HG02884 (cell line): ENCODE data around the gene GPR171.

Source experiments
- ATAC-seq: cut with Tn5 transposase; IDR thresholded peaks from one replicate; pipeline ENCODE4 v1.9.1; 2021; ENCODE audit warnings: mild to moderate bottlenecking, moderate library complexity; ENCODE audit not compliant: unreplicated experiment

GPR171 gene

GRCh38 chr3:151214459-151214858 is 11.4 kb upstream of the GPR171 start:
- no peak for ATAC-seq

DNA sequence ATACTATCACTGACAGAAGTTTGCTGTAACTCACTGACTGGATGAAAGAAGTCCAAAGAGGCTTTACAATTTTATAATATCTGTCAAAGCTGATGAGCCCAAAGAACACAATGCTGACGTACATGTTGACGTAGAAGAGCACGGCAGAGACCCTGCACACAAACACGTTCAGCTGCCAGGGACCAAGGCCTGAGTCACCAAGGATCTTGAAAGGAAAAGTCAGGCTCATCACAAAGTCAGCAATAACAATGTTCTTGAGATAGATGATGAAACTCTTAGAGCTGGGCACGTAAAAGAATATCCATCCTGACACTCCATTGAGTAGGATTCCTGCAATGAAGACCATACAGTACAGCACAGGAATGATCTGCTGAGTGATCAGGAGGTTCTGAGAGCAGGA is 10.9 kb upstream of the GPR171 start:
- no peak for ATAC-seq

GRCh38 chr3:151213151-151213550 is 10.1 kb upstream of the GPR171 start:
- no peak for ATAC-seq

DNA sequence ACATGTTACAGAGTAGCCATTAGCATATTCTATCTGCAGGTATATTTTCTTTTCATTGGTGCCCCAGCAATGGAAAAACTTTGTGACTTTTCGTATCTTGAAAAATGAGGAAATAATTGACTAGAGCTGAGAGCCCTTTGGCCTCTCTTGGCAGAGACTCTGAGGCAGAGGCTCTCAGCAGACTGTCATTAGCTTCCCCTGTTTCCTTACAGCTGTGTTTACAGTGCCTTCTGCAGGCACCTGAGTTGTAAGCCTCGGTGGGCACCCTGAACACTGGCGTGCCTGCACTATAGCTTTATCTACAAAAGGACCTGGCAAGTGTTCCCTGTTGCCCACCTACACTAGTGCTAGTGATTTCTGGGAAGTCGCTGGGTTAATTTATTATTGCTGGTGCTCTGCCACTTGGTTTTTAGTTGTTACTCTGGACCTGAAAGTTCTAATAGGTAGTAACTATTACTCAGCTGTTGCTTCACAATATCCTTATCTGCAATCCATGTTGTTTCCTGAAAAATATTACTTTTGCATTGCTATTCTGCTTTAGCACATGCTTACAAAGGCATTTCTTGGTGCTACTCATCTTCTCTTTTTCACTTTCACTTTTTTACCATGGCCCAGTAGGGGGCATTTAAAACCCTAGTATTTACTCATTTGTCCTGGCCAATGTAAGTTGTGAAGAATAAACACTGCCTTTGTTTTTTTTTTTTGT is 7.8 kb upstream of the GPR171 start:
- no peak for ATAC-seq

DNA sequence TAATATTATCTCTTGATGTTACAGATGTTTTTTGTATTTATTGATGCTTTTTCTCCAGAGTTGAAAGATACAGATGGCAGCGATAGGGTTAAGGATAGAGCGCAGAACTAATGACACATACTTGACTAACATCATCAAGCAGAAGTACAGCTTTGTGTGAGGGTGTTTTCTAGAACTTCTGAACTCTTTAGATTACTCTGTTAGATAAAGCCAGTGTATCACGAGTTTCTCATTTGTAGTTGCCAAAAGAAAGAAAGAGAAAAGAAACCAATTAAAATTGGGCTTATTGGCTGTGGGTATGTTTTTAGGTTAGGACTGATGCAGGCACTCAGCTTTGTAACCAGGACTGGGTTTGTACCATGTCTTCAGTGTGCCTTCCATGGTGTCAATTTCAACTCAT is 6.6 kb upstream of the GPR171 start:
- ATAC-seq = no peak

DNA sequence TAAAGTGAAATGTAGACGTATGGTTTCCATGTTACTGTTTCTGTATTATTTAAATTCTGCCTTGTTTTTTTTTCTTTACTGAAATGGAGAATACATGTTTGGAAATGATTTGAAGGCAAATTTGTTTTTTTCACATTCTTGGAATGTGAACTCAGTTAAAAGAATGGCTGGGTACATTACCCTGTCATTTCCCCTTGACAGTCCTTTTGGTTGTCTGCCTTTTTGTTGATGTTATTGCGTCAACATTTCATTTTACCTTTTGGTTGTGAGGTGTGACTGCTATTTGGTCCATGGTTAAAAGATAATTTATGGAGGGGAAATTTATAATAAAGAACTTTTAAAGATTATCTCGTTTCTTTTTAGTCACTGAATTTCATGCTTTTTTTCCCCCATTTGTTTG is 3.2 kb upstream of the GPR171 start:
- ATAC-seq = no peak

DNA sequence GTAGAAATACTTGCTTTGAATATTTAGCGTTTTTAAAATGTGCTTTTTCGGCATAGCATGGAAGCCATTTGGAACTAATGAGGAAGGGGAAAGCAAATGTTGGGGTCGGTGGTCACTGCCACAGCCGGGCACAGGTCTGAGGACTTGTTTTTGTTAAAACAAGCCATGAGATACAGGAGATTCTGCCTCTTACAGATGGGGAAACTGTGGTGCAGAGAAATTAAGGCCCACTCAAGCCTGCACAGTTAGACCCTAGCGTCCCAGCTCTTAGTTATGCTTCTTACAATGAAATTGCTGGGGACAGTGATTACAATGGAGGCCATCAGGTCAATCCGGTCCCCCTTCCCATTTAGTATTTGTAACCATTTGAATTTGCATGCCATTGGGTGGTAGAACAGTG is 2.5 kb upstream of the GPR171 start:
- ATAC-seq = no peak

- ATAC-seq = no peak
Measured at GRCh38 chr3:151204530-151205402, 1.8 kb upstream of the GPR171 start.

DNA sequence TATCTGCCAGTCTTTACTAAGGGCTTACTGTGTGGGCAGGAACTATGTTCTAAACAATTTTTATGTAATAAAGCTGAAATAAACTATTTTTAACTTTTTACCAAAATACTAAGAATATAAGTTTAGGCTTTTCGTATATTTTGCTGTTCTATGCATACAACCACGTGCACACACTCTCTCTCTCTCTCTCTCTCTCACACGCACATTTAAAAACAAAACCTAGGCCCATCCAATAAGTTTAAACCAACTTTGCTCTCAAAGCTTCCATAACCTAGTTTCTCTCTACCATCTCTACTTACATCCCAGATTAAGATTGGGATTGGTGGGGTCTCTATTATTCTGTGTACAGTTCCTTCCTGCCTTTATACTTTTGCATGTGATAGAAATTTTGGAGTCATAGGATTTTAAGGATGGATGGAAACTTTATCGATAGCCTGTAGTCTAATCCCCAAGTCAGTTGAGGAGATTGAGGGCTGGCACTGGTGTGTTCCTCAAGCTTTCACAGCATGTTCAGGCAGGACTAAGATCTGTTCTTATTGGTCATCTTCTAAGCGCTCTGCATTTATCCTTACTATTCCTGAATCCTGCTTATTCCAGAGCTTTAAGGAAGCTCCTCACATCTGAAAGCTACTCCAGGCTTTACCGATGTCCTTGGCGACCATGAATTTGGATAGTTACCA is 1.8 kb downstream of the GPR171 start:
- no peak for ATAC-seq

DNA sequence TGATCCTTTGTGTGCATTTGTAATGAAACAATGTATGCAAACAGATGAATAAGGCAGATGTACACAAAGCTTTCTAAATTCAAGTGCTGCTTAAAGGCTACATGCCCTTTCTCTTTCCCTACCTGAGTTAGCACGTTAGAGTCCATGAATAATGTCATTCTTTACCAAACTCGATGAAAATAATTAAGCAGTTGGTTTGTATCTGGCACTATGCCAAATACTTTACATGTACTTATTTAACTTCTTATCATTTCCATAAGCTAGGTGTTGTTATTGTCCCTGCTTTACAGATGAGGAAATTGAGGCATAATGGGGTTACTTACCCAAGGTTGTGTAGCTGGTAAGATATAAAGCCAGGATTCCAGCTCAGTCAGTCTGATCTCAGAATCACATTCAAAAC is 2.4 kb downstream of the GPR171 start:
- no peak for ATAC-seq

DNA sequence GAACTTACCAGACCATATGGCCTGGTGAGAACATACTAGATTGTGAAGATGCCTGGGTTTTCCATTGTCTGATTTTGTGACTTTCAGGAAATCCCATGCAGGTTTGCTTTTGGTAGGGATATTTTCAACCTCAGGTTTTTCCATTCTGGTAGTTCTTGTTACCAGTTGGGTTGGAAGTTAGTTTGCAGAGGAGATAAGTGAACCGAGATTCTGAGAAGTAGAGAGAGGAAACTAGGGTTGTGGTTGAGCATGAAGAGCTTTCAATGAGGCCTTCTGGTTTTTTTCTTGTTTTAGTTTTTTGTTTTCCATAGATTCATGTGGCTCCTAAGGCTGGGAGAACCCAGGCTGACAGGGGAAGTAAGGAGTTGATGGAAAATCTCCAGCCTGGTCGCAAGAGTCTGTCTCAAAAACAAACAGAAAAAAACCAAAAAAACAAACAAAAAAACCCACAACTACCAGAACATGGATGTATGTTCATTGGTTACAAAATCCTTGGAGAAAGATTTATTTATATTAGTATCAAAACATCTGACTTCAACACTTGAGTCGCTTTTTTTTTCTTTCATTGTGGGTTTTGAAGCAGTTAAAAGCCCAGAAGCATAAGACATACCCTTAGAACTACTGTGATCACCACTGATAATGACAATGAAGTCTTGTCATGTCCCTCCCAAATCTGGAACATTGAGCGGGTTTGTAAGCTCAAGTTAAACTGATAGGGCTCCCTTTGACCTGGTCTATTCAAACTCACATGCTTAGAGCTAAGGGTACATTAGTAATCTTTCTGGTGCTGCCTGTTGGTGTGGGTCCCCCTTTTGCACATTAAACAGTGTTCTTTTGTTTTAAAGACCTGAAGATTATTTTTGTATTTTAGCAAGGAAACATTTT is 3.2 kb downstream of the GPR171 start:
- ATAC-seq = no peak

DNA sequence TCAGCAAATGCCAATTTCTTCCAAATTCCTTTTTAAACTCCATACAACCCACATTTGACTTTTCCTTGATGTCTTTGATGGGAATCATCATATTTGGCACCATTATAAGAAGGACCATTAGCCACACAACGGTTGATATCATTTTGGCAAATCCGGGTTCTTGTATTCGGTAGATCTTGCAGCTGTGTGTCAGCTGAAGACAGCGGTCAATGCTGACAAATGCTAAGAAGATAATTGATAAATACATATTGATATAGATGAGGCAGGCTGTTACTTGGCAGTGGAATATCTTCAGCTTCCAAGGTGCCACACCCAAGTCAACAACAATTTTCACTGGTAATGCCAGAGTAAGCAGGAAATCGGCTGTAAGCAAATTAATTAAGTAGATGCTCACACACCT is 4.2 kb downstream of the GPR171 start:
- ATAC-seq = no peak

DNA sequence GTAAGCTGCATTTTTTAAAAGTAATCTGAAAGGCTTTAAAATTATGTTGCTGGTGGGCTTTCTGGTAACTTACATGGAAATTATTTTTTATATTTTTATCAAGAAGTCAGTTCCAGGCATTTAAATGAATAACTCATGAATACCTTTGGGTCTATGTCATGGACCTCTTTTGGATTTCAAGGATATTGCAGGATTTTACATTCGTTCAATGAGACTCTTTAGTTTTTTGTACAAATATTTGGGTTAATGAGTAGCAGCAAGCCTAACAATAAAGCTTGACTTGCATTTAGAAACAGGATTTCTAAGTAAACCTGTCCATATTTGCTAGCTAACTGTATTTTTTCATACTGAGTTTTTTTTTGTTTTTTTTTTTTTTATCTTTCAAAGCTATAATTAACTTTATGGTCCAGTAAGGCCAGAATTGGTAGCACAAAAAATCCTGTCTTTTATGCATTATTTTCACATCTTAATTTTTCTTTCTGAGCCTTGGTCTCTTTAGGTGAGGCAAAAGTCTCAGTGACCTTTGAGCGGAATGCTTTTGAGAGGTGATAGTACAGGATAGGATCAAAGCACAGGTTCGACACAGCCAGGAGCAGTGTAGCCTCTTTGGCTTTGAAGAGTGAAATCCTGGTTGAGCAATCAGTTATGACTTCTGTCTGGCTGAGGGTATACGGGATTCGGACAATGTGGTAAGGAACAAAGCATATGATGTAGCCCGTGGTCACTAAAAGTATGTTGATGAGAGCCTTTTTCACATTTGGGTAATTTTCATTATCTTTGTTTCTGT is 4.8 kb downstream of the GPR171 start:
- no peak for ATAC-seq

- ATAC-seq = no peak
Measured at GRCh38 chr3:151197228-151197627, 5.8 kb downstream of the GPR171 start.

DNA sequence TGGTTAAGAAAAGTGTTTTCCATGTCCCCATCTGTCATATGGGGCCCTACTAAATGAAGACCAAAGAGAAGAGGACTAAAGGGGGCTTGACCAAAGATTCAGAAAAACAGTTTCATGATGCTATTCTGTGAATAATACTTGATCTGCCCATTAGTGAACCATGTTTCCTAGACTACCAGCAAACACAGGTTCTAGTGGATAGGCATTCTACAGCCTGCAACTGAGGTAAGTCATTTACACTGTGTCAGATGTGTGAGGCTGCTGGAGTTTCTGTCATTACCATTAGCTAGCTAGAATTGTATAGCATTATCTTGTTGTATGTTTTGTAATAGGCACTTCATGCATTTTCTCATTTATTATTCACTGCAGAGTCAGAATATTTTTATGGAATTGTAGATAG is 6.6 kb downstream of the GPR171 start:
- ATAC-seq = no peak

- ATAC-seq = no peak
Measured at GRCh38 chr3:151195826-151196225, 7.2 kb downstream of the GPR171 start.

DNA sequence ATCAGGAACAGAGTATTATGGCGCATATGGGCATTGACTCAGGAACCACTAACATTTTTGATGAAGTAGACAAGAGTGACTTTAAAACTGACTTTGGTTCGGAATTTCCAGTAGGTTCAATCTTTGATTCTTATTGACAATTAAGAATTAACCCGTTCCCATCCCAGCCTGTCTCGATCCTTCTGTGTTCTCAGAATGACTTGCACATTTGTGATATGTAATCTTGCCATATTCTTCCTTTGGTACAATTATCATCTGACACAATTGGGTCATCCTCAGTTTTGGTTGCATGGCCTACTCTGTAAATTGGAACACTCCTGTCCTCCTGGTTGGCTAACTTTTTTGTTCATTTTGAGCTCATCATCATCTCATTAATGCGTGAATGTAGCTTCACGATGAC is 10.5 kb downstream of the GPR171 start:
- ATAC-seq = no peak

GRCh38 chr3:151191095-151191494 is 11.9 kb downstream of the GPR171 start:
- ATAC-seq = no peak

GRCh38 chr3:151183265-151183671 is 19.7 kb downstream of the GPR171 start:
- no peak for ATAC-seq
